ENCODE data around the gene ISCU. TPM values are rescaled to one million over a fixed set of nuclear protein-coding genes. Genes with fewer than 3 reads are reported as not detected.
A peak's percentile ranks its signal among the peaks of the same experiment; 100 is the strongest.
"Not testable (repeated sequence)": the region's sequence is repeated elsewhere in the genome, so short reads cannot be mapped to it uniquely, and the experiment has no call there.

Gene ISCU
- total RNA-seq, 2 donors from 2014 or later: 66.1 to 85.3 TPM

GRCh38 chr12:108526482-108527165 is 35.8 kb upstream of the ISCU start:
- Mint-ChIP-seq H3K27me3 (no peaks in the 10 kb centered on the region), H3K4me3 (no peak overlapping the region), H3K9me3 (no peaks in the 10 kb centered on the region), H3K27ac (peak overlapping the region; percentile 4 to 23), H3K36me3 (peaks cover 54% of the 10 kb centered on the region), H3K4me1 (ENCODE audit: low read depth in 2 of 2) (peaks cover 11 to 15% of the 10 kb centered on the region in 2 donors)
- DNase-seq (ENCODE audit: low spot score): no peak
- peak in 1 of 2 donors; percentile 61 for ATAC-seq

GRCh38 chr12:108527166-108527496 is 35.3 kb upstream of the ISCU start:
- Mint-ChIP-seq H3K27me3 (no peaks in the 10 kb centered on the region), H3K9me3 (no peaks in the 10 kb centered on the region), H3K4me3 (no peak overlapping the region), H3K27ac (peak overlapping the region; percentile 4 to 23), H3K36me3 (peaks cover 49% of the 10 kb centered on the region), H3K4me1 (ENCODE audit: low read depth in 2 of 2) (peaks cover 11 to 15% of the 10 kb centered on the region in 2 donors)
- no peak for ATAC-seq
- no peak for DNase-seq (ENCODE audit: low spot score)

DNA sequence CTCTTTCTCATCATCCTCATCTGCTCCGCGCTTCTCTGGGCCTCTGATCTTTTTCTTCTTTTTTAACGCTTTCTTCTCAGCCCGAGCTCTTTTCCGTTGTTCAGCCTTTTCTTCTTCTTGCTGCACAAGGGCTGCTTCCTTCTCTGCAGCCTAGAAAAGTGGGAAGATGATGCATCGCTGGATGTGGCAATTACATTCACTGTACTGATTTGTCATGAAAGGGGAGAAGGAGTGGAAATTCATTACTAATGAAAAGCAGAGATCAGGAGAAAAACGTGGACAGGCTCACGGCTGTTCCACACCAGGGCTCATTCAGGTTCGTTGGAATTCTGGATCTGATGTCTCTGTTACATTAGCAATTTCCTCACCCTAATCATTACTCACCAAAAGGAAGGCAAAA is 32.2 kb upstream of the ISCU start:
- Mint-ChIP-seq H3K36me3 (peaks cover 39% of the 10 kb centered on the region), H3K27ac (no peak overlapping the region), H3K4me1 (ENCODE audit: low read depth in 2 of 2) (peaks cover 11 to 15% of the 10 kb centered on the region in 2 donors), H3K27me3 (no peaks in the 10 kb centered on the region), H3K9me3 (no peaks in the 10 kb centered on the region), H3K4me3 (no peak overlapping the region)
- no peak for ATAC-seq
- DNase-seq (ENCODE audit: low spot score): no peak

DNA sequence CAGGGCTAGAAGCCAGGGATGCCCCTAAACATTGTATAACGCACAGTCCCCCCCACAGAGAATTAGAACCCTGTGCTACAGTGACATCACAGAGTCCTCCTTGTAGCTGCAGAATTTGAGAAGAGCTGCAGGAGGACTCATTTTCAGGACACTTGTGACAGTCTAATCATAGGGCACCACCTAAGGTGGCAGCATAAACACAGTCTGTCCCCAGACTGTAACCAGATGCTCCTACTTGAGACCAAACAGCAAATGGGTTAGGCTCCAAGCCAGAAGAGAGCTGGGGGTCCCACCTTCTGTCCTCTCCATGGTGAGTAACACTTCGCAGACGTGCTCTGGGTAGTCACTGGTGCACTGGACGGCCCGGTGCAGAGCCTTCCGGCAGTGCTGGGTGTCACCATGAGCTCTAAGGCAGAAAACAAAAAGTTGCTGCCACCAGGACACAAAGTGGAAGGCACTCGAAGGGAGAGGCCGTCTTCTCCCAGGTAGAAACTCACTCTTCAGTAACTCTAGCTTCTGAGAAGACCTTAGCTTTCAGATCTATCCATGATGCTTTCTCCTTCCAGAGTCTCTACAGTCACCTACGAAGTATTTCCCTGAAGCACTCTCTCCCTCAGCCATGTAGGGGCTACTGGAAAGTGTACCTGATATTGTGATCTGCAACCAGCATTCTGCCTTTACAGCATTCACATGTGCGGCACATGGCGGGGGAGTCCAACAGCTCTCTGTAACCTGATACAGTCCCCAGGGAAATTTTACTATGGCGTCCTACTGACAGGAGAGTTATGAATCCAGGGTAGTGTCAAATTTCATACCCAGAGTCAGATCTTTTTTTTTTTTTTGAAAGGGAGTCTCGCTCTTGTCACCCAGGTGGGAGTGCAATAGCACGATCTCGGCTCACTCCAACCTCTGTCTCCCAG is 30.2 kb upstream of the ISCU start:
- H3K36me3 Mint-ChIP-seq: peaks cover 42% of the 10 kb centered on the region
- peaks cover 4 to 5% of the 10 kb centered on the region in 2 donors for H3K4me1 Mint-ChIP-seq (ENCODE audit: low read depth in 2 of 2)
- DNase-seq (ENCODE audit: low spot score): no peak
- H3K27me3 Mint-ChIP-seq: no peaks in the 10 kb centered on the region
- H3K9me3 Mint-ChIP-seq: no peaks in the 10 kb centered on the region
- no peak overlapping the region for H3K4me3 Mint-ChIP-seq
- ATAC-seq: no peak
- H3K27ac Mint-ChIP-seq: no peak overlapping the region

DNA sequence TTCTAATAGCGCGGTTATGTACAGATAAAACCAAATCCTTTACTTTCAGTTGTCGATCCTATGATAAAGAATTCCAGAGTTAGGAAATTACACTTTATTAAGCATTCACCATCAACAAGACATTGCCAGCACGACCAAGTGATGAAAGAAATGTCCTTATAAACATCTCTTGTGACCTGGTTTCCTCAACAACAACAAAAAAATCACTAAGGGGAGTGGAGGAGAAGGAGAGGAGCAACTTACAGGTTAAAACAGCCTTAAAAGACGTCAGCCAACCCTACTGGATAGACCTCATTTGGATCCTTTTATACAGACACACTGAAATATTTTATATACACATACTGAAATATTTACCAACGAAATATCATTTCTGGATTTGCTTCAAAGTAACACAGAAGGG is 24.2 kb upstream of the ISCU start:
- DNase-seq (ENCODE audit: low spot score) (no peak), ATAC-seq (no peak)
- Mint-ChIP-seq H3K4me1 (ENCODE audit: low read depth in 2 of 2) (peaks cover 0 to 8% of the 10 kb centered on the region in 2 donors), H3K27me3 (no peaks in the 10 kb centered on the region), H3K4me3 (no peak overlapping the region), H3K36me3 (peaks cover 27% of the 10 kb centered on the region), H3K27ac (no peak overlapping the region), H3K9me3 (no peaks in the 10 kb centered on the region)

DNA sequence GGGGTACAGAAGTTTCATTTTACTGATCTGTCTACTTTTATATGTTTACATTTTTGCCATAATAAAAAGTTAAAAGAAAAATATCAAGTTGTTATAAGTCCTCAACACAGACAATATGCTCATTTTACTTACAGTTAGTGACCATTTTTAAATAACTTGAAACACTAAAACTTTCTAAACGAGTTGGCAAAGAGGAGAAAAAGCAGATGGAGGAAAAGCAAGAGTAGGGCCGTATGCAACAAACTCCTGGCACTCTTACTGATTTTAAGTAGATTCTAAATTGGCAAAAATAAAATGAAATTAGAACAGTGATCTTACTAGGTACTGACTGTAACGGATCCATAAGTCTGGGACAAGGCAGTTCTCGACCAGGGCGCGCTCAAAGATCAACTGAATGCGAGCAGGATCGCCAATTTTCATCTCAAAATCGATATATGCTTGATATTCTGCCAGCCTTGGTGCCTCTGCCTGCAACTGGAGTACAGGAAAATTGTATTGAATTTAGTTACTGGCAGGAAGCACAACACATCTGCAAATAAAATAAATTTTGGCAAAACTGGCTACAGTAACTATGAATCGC is 23.7 kb upstream of the ISCU start:
- H3K4me1 Mint-ChIP-seq (ENCODE audit: low read depth in 2 of 2): peaks cover 0 to 8% of the 10 kb centered on the region in 2 donors
- H3K27me3 Mint-ChIP-seq: no peaks in the 10 kb centered on the region
- no peaks in the 10 kb centered on the region for H3K9me3 Mint-ChIP-seq
- no peak overlapping the region for H3K4me3 Mint-ChIP-seq
- no peak for ATAC-seq
- no peak overlapping the region for H3K27ac Mint-ChIP-seq
- DNase-seq (ENCODE audit: low spot score): no peak
- H3K36me3 Mint-ChIP-seq: peaks cover 32% of the 10 kb centered on the region

GRCh38 chr12:108542320-108542719 is 20.1 kb upstream of the ISCU start:
- H3K9me3 Mint-ChIP-seq: no peaks in the 10 kb centered on the region
- H3K36me3 Mint-ChIP-seq: peaks cover 30% of the 10 kb centered on the region
- no peak for DNase-seq (ENCODE audit: low spot score)
- H3K4me3 Mint-ChIP-seq: no peak overlapping the region
- no peak overlapping the region for H3K27ac Mint-ChIP-seq
- H3K4me1 Mint-ChIP-seq (ENCODE audit: low read depth in 2 of 2): peaks cover 0 to 14% of the 10 kb centered on the region in 2 donors
- H3K27me3 Mint-ChIP-seq: no peaks in the 10 kb centered on the region
- ATAC-seq: no peak

GRCh38 chr12:108543652-108544051 is 18.7 kb upstream of the ISCU start:
- no peaks in the 10 kb centered on the region for H3K27me3 Mint-ChIP-seq
- H3K4me1 Mint-ChIP-seq (ENCODE audit: low read depth in 2 of 2): peaks cover 0 to 18% of the 10 kb centered on the region in 2 donors
- H3K4me3 Mint-ChIP-seq: no peak overlapping the region
- peaks cover 33% of the 10 kb centered on the region for H3K36me3 Mint-ChIP-seq
- DNase-seq (ENCODE audit: low spot score) (no peak), ATAC-seq (no peak)
- no peak overlapping the region for H3K27ac Mint-ChIP-seq
- H3K9me3 Mint-ChIP-seq: no peaks in the 10 kb centered on the region

DNA sequence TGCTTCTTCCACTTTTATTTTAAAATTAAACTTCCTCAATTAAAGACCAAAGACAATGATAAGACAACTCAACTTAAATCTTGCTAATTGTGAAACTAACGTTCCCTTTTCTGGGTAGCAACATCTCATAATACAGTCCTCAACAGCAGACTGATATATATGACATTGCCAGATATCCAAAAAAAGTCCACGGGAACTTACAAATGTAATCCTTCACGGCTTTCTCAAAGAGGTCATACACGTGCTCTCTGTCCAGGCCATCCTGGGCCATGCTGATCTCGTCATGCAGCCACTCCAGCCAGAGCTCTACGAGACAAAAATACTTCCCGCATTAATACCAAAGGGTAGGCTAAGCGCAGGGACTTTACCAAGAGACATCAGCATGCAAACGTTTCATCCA is 14.7 kb upstream of the ISCU start:
- Mint-ChIP-seq H3K4me3 (no peak overlapping the region), H3K36me3 (peaks cover 33% of the 10 kb centered on the region), H3K4me1 (ENCODE audit: low read depth in 2 of 2) (peaks cover 20 to 28% of the 10 kb centered on the region in 2 donors), H3K27ac (no peak overlapping the region), H3K27me3 (no peaks in the 10 kb centered on the region), H3K9me3 (no peaks in the 10 kb centered on the region)
- ATAC-seq: no peak
- no peak for DNase-seq (ENCODE audit: low spot score)

DNA sequence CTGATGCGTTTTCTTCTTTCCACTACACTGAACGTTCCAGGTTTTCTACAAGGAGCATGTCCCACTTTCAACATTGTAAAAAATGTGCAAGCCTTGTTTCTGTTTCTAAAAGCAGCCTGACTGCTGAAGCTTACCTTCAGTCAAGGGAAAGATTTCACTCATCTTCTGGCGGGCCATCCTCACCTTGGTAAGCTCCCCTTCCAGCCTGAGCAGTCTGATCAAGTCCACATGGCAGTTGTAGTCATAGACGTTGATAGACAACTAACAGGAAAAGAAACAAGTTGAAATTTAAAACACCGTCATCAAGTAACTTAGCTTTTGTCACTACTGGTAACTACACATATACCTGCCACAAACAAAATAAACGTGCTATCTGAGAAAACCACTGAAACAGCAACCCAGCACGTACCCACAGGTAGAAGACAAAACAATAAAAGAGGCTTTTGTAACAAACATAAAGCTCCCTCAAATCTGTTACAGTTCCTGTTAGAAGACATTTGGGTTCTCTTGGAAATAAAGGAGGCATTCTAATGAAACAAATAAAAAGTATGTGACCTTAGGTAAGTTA is 13.4 kb upstream of the ISCU start:
- no peak for DNase-seq (ENCODE audit: low spot score)
- ATAC-seq: no peak
- H3K27ac Mint-ChIP-seq: no peak overlapping the region
- H3K4me1 Mint-ChIP-seq (ENCODE audit: low read depth in 2 of 2): peaks cover 34 to 37% of the 10 kb centered on the region in 2 donors
- no peaks in the 10 kb centered on the region for H3K27me3 Mint-ChIP-seq
- no peak overlapping the region for H3K4me3 Mint-ChIP-seq
- H3K9me3 Mint-ChIP-seq: no peaks in the 10 kb centered on the region
- peaks cover 22% of the 10 kb centered on the region for H3K36me3 Mint-ChIP-seq

DNA sequence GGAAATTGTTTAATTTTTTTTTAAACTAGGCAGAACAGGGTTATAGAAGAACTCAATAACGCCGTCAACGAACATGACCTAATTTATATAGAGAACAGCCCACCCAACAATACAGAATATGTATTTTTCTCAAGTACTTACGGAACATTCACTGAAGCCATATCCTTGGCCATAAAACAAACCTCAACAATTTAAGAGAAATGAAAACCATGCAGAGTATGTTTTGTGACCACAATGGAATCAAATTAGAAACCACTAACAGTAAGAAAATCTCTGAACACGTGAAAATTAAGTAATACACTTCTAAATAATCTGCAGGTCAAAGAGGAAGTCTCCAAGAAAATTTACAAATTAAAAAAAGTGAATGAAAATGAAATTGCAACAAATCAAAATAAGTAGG is 10.9 kb upstream of the ISCU start:
- H3K4me1 Mint-ChIP-seq (ENCODE audit: low read depth in 2 of 2): peaks cover 38 to 45% of the 10 kb centered on the region in 2 donors

GRCh38 chr12:108553799-108554198 is 8.6 kb upstream of the ISCU start:
- Mint-ChIP-seq H3K27ac (no peak overlapping the region), H3K36me3 (no peaks in the 10 kb centered on the region), H3K9me3 (no peaks in the 10 kb centered on the region), H3K27me3 (no peaks in the 10 kb centered on the region), H3K4me1 (ENCODE audit: low read depth in 2 of 2) (peaks cover 48 to 60% of the 10 kb centered on the region in 2 donors), H3K4me3 (no peak overlapping the region)
- DNase-seq (ENCODE audit: low spot score) (no peak), ATAC-seq (no peak)

More for the DNA sequence above, 10.9 kb upstream of the ISCU start:
- peak overlapping the region in 1 of 2 donors; percentile 40 for H3K27ac Mint-ChIP-seq
- no peak for ATAC-seq
- H3K27me3 Mint-ChIP-seq: no peaks in the 10 kb centered on the region
- H3K4me3 Mint-ChIP-seq: peak overlapping the region; percentile 41
- H3K9me3 Mint-ChIP-seq: no peaks in the 10 kb centered on the region
- peaks cover 8% of the 10 kb centered on the region for H3K36me3 Mint-ChIP-seq
- DNase-seq (ENCODE audit: low spot score): no peak

GRCh38 chr12:108555383-108555782 is 7.0 kb upstream of the ISCU start:
- H3K9me3 Mint-ChIP-seq; H3K27me3 Mint-ChIP-seq; H3K36me3 Mint-ChIP-seq; ATAC-seq; H3K27ac Mint-ChIP-seq; H3K4me3 Mint-ChIP-seq; DNase-seq (ENCODE audit: low spot score): not testable (repeated sequence)
- peaks cover 56 to 70% of the 10 kb centered on the region in 2 donors for H3K4me1 Mint-ChIP-seq (ENCODE audit: low read depth in 2 of 2)
